Testis (tissue), 2 donors: ENCODE data around the gene OLFML1.

Experiments used
- CTCF ChIP-seq, 3 experiments: fragments of 450-650 bp in 2 of 3; fragments of 200-600 bp in 1 of 3; sonication (generic) in 1 of 3; IDR thresholded peaks; one replicate each; pipeline ENCODE4 v1.5.1; 2016 to 2019; ENCODE audit warnings: antibody characterized with exemption in 3 of 3, mild to moderate bottlenecking in 2 of 3, moderate library complexity in 1 of 3
- POLR2A ChIP-seq: fragments of 450-650 bp; IDR thresholded peaks from one replicate; pipeline ENCODE4 v1.6.1; 2017; ENCODE audit warnings: antibody characterized with exemption, mild to moderate bottlenecking, moderate library complexity

- TF ChIP-seq CTCF (IDR thresholded peaks at IDR 0.05): no peak
- no peak for TF ChIP-seq POLR2A
Measured at GRCh38 chr11:7508087-7508486, 22.8 kb downstream of the OLFML1 start.
